Esophagus (tissue), 2 donors: ENCODE measurements around the gene ATP9A. TPM values are rescaled to one million over a fixed set of nuclear protein-coding genes. Genes with fewer than 3 reads are reported as not detected.

ENCODE experiments used
- H3K27ac ChIP-seq, 2 donors: one replicate each; pipeline ENCODE4 v1.5.1; 2013; ENCODE audit warnings: low read depth in 2 of 2, mild to moderate bottlenecking in 2 of 2, inconsistent platforms in 1 of 2, low read length in 1 of 2, moderate library complexity in 1 of 2
- H3K27me3 ChIP-seq, 2 donors: one replicate each; pipeline ENCODE4 v1.6.1; 2013; ENCODE audit warnings: low read length in 2 of 2, control low read depth in 1 of 2, mild to moderate bottlenecking in 1 of 2; ENCODE audit not compliant: insufficient read depth in 2 of 2, control insufficient read depth in 1 of 2
- H3K36me3 ChIP-seq, 2 donors: one replicate each; pipeline ENCODE4 v1.6.1; 2013; ENCODE audit warnings: low read length in 1 of 2; ENCODE audit not compliant: control insufficient read depth in 2 of 2, insufficient read depth in 2 of 2
- H3K4me1 ChIP-seq, 2 donors: one replicate each; pipeline ENCODE4 v1.6.1; 2013; ENCODE audit warnings: low read length in 1 of 2; ENCODE audit not compliant: control insufficient read depth in 2 of 2, insufficient read depth in 2 of 2
- H3K4me3 ChIP-seq, 2 donors: one replicate each; pipeline ENCODE4 v1.5.1; 2013; ENCODE audit warnings: low read length in 2 of 2, mild to moderate bottlenecking in 2 of 2, low read depth in 1 of 2, moderate library complexity in 1 of 2
- H3K9me3 ChIP-seq, 2 donors: one replicate each; pipeline ENCODE4 v1.6.1; 2013; ENCODE audit warnings: mild to moderate bottlenecking in 2 of 2, low read depth in 1 of 2, low read length in 1 of 2, moderate library complexity in 1 of 2; ENCODE audit not compliant: control insufficient read depth in 2 of 2, insufficient read depth in 1 of 2
- WGBS, 2 donors: extraction: QIAGEN DNeasy Blood & Tissue Kit; methylation state at CpG; one replicate each; pipeline ENCODE4 v1.1.7; 2013; 5-methylcytosine and 5-hydroxymethylcytosine counted together
- polyA plus RNA-seq, 2 donors: library from polyadenylated mRNA; stranded (reverse); fragments of 200-250 nt; gene quantifications; one replicate each; pipeline ENCODE4 v1.2.3, GENCODE V29; 2013
- donor health status: healthy with polysubstance abuse.
- donor health status: Bipolar disorder and iron deficiency.

ATP9A gene
- polyA plus RNA-seq, 2 donors, result 5.0 to 7.5 TPM

DNA sequence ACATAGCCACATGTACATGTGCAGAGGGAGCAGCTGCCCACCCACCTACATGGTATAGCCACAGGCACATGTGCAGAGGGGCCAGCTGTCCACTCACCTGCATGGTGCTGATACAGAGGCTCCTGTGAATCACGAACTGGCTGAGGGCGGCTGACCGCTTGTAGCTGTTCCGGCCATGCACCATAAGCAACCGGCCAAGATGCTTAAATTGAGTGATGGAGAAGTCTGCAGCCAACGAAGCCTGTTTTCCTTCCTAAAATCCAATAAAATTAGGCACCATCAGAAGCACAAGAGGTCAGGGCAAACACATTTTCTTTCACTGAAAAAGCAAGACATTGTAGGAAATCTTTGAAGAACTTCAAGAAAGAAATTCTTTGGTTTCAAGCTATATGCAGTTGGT, 154.6 kb downstream of the ATP9A start:
- no peak overlapping the region for H3K4me3 ChIP-seq
- 93 to 95% methylated on average over 6 of the region's 6 CpGs for WGBS, 2 donors
- H3K36me3 ChIP-seq, result peaks cover 0 to 21% of the 10 kb centered on the region in 2 donors
- no peaks in the 10 kb centered on the region for H3K27me3 ChIP-seq
- no peaks in the 10 kb centered on the region for H3K9me3 ChIP-seq
- no peaks in the 10 kb centered on the region for H3K4me1 ChIP-seq
- no peak overlapping the region for H3K27ac ChIP-seq

DNA sequence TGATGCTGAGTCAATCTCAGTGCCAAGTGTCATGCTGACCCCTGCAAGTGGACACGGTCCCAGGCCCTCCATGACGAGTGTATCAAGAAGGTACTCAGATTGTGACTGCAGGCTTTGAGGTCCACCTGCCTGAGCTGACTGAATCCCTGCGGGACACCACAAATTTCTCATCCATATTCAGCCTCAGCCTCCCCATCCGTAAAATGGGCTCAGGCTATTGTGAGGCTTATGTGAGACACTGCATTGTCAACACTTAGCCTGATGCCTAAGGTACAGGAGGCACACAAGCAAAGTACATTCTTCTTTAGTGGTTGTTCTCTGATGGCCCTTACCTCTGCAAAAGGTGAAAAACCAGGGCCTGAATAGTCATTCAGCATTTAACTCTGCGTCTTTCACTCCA, 155.3 kb downstream of the ATP9A start:
- Histone ChIP-seq H3K27ac (no peak overlapping the region), H3K4me1 (no peaks in the 10 kb centered on the region), H3K9me3 (no peaks in the 10 kb centered on the region), H3K27me3 (no peaks in the 10 kb centered on the region), H3K4me3 (no peak overlapping the region), H3K36me3 (peaks cover 0 to 20% of the 10 kb centered on the region in 2 donors)
- WGBS, 2 donors, result 93 to 95% methylated on average over 5 of the region's 5 CpGs

DNA sequence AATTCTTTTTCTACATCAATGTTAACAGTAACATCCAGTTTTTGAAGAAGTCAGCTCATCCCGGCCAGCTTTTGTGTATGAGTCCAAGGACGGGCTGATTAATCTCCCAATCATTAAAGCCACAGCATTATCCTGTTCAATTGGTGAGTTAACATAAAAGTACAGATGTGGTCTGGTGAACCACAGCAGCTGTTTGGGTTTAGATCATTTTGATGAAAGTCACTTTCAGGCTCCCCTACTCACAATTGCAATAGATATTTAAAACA, 156.6 kb downstream of the ATP9A start:
- H3K4me3 ChIP-seq, result no peak overlapping the region
- WGBS, 2 donors, result 56 to 62% methylated on average over 2 of the region's 2 CpGs
- no peaks in the 10 kb centered on the region for H3K27me3 ChIP-seq
- H3K9me3 ChIP-seq, result no peaks in the 10 kb centered on the region
- no peaks in the 10 kb centered on the region for H3K4me1 ChIP-seq
- no peak overlapping the region for H3K27ac ChIP-seq
- peaks cover 0 to 17% of the 10 kb centered on the region in 2 donors for H3K36me3 ChIP-seq

DNA sequence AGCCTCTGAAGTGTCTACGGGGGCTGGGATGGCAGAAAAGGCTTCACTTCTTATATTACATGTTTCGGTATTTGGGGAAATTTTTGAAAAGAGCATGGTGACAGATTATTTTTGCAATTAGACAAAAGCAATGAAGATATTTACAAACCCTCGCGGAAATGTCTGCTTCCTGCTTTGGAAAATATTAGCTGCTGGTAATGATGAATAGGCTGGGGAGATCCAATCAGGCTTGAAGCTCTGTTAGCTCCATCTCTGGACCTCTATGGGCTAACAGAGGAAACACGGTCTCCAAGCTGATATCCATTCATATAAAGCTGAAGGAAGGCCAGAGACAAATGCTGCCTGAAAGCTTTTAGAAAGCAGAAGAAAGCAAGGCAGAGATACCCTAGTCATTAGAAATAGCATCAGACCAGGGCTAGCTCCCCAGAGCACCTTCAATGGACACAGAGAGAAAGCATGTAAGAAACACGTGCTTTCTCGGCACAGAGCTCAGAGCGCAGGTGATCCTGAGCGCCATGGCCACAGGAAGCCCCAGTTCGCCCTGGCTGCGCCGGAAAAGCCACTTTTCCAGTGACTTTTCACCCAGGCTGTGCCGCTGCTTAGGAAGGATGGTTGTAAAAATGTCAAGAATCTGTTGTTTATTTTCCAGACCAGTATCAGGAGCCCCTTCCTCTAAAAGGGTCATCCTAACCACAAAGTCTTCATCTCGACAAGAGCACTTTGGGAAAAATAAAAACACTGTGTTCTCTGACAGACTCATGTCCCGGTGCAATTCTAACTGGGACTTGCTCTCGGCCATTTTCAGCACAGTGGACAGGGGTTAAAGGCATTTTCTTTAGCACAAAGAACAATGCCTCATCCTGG, 157.2 kb downstream of the ATP9A start:
- peaks cover 0 to 20% of the 10 kb centered on the region in 2 donors for H3K36me3 ChIP-seq
- 75 to 81% methylated on average over 16 of the region's 16 CpGs for WGBS, 2 donors
- no peaks in the 10 kb centered on the region for H3K27me3 ChIP-seq

DNA sequence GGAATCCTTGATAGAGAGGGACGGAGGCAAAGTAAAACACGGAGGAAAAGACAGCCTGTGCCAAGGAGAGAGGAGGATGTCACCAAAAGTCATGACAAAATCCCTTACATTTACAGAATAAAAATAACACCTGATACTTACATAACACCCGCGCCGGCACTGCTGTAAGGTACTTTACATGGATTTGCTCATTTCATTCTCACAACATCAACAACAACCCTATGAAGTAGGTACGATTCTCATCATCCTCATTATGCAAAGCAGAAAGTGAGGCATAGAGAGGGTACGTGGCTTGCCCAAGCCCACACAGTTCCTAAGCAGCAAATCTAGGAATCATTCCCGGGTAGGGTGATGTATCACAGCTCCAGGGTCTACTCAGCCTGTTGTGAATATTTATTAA, 158.1 kb downstream of the ATP9A start:
- H3K27me3 ChIP-seq, result no peaks in the 10 kb centered on the region
- 84 to 86% methylated on average over 8 of the region's 8 CpGs for WGBS, 2 donors
- H3K4me3 ChIP-seq, result no peak overlapping the region
- no peaks in the 10 kb centered on the region for H3K4me1 ChIP-seq
- no peaks in the 10 kb centered on the region for H3K9me3 ChIP-seq
- peaks cover 0 to 20% of the 10 kb centered on the region in 2 donors for H3K36me3 ChIP-seq
- H3K27ac ChIP-seq, result no peak overlapping the region

More for the DNA sequence above, 157.2 kb downstream of the ATP9A start:
- Histone ChIP-seq H3K27ac (no peak overlapping the region), H3K9me3 (no peaks in the 10 kb centered on the region), H3K4me3 (no peak overlapping the region), H3K4me1 (no peaks in the 10 kb centered on the region)

DNA sequence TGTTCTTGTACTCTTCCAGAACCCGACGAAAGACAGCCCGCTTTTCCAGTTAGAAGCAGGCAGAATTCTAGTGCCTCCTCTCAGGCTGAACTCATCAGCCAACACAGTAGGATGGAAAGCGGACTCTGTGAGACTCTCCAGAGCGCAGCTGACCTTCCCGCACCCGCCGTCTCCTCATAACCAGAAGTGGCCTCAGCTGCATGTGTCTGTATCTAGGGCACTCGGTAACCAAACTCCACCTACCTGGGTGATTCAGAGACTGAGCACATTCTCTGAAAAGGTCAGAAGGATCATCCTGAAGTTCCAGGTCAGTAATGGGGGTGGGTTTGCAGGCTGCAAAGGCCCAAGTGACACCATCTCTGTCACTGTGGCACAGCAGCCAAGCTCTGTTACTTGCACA, 158.9 kb downstream of the ATP9A start:
- Histone ChIP-seq H3K4me1 (no peaks in the 10 kb centered on the region), H3K4me3 (no peak overlapping the region), H3K27me3 (no peaks in the 10 kb centered on the region), H3K27ac (no peak overlapping the region), H3K36me3 (peaks cover 3 to 26% of the 10 kb centered on the region in 2 donors), H3K9me3 (no peaks in the 10 kb centered on the region)
- WGBS, 2 donors, result 86 to 90% methylated on average over 9 of the region's 9 CpGs

DNA sequence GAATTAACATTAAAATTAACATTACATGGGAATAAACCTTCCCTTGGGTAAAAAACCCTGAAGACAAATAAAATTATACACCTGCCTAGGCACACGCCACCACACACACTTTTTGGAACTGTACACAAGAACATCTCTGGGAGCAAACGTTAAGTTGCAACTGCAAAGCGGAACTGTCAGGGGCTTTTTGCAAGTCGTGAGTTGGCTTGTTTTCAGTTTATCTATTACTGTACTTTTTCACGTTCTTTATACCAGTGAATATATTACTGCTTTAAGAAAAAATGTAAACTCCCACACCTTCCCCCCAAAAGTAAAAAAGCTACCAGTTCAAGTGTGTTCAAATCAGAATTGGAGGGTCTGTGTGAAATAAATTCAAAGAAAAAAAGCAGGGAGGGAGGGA, 160.1 kb downstream of the ATP9A start:
- Histone ChIP-seq H3K27me3 (no peaks in the 10 kb centered on the region), H3K27ac (no peak overlapping the region), H3K9me3 (no peaks in the 10 kb centered on the region), H3K4me3 (no peak overlapping the region), H3K4me1 (no peaks in the 10 kb centered on the region), H3K36me3 (peaks cover 3 to 28% of the 10 kb centered on the region in 2 donors)
- WGBS, 2 donors, result 76% methylated on average over 5 of the region's 5 CpGs

DNA sequence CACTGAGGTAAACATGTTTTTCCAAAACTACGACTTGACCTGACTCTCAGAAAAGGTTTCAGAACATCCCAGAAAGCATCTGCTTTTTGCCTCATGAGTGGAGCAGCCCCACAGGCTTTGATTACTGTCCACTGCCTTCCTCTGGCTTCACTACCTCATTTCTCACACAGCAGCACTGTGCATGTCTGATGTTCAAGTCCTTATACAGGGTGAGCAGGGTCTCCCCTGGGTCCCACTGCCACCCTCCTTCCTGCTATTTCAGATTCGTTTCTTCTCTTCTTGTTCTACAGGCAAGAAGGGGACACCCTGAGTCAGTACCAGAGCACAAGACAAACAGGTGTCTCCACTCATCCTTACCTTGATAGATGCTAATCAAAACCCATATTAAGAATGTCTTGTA, 161.0 kb downstream of the ATP9A start:
- Histone ChIP-seq H3K27ac (no peak overlapping the region), H3K4me1 (no peaks in the 10 kb centered on the region), H3K9me3 (no peaks in the 10 kb centered on the region), H3K36me3 (peaks cover 3 to 24% of the 10 kb centered on the region in 2 donors), H3K27me3 (no peaks in the 10 kb centered on the region), H3K4me3 (no peak overlapping the region)
- 79 to 88% methylated on average over 1 to 2 of the region's 2 CpGs for WGBS, 2 donors

DNA sequence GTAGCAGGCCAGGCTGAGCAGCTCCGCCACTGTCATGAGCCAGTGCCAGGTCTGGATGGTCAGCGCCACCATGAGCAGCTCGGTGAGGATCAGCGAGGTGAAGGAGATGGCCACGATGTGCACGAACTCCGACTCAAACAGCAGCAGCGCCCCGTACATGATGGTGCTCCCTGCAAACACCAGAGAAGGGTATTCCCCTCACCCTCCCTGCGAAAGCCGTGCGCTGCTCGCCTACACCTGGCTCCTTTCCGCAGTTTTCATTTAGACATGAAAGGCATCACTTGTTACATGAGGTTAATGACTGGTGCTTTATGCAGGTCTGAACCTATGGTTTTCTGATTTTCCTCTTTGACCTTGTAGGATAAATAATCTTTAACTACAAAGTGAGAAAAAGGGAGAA, 163.3 kb downstream of the ATP9A start:
- Histone ChIP-seq H3K9me3 (no peaks in the 10 kb centered on the region), H3K4me3 (no peak overlapping the region), H3K4me1 (no peaks in the 10 kb centered on the region), H3K36me3 (peaks cover 6 to 28% of the 10 kb centered on the region in 2 donors), H3K27ac (no peak overlapping the region), H3K27me3 (no peaks in the 10 kb centered on the region)
- 93 to 94% methylated on average over 14 of the region's 14 CpGs for whole genome bisulfite sequencing, 2 donors

DNA sequence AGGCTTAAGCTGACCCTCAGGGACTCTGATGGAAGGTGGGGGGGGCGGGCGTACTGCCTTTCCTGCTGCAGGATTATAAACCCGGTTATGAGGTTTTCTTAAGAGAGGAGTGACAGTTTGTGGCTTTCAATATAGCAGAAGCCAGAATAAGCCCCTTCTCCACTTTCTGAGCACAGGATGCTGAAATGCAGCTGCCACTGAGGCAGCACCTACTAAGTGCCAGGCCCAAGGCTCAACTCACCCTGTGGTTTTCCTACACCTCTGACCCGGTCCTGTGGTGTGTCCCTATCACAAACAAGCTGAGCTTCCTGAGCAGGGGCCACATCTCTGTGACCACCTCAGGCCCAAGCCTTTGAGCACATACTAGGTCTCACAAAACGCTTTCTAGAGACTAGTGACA, 166.1 kb downstream of the ATP9A start:
- H3K9me3 ChIP-seq, result no peaks in the 10 kb centered on the region
- H3K27ac ChIP-seq, result no peak overlapping the region
- no peaks in the 10 kb centered on the region for H3K27me3 ChIP-seq
- H3K4me3 ChIP-seq, result no peak overlapping the region
- H3K4me1 ChIP-seq, result no peaks in the 10 kb centered on the region
- peaks cover 6 to 21% of the 10 kb centered on the region in 2 donors for H3K36me3 ChIP-seq
- WGBS, 2 donors, result 84 to 88% methylated on average over 5 of the region's 5 CpGs
